Sigmoid colon (tissue), 4 donors: ENCODE data around the gene YEATS2.

Experiments
- EP300 ChIP-seq, 4 donors: sonication (generic); formaldehyde crosslinking; IDR thresholded peaks; one replicate each; pipeline ENCODE4 v1.6.1; 2017; ENCODE audit warnings: antibody characterized with exemption in 4 of 4
- POLR2A ChIP-seq, 2 donors: fragments of 450-650 bp; IDR thresholded peaks; one replicate each; pipeline ENCODE4 v1.6.1; 2016; ENCODE audit warnings: antibody characterized with exemption in 2 of 2, mild to moderate bottlenecking in 2 of 2, moderate library complexity in 2 of 2
- POLR2AphosphoS5 ChIP-seq, 4 donors: sonication (generic); formaldehyde crosslinking; IDR thresholded peaks; one replicate each; pipeline ENCODE4 v1.6.1; 2017; ENCODE audit warnings: antibody characterized with exemption in 4 of 4
- TF ChIP-seq, protein P1 (sequence below), 4 experiments: fragments of 450-650 bp in 3 of 4; fragments of 200-600 bp in 1 of 4; IDR thresholded peaks; one replicate each; pipeline ENCODE4 v1.5.1; 2016 to 2019; ENCODE audit warnings: antibody characterized with exemption in 4 of 4, mild to moderate bottlenecking in 3 of 4, moderate library complexity in 2 of 4

DNA sequence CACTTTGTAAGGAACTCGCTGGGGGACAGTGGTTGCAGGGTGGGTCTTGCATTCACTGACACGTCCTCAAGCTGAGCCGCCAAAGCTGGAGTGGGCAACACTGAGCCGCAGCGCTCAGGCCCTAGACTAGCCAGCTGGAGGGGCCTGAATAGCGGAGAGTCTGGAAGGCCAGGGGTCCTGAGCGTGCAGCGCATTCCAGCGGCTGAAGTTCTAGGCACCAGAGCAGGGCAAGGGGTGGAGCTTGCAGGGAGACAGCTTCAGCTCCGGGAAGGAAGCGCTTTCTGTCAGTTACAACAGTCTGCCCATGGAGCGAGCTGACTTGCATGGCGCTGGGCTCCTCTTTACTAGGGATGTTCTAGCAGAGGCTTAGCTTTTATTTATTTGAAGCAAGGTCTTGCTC is 125.0 kb downstream of the YEATS2 start:
- TF ChIP-seq, protein P1, sequence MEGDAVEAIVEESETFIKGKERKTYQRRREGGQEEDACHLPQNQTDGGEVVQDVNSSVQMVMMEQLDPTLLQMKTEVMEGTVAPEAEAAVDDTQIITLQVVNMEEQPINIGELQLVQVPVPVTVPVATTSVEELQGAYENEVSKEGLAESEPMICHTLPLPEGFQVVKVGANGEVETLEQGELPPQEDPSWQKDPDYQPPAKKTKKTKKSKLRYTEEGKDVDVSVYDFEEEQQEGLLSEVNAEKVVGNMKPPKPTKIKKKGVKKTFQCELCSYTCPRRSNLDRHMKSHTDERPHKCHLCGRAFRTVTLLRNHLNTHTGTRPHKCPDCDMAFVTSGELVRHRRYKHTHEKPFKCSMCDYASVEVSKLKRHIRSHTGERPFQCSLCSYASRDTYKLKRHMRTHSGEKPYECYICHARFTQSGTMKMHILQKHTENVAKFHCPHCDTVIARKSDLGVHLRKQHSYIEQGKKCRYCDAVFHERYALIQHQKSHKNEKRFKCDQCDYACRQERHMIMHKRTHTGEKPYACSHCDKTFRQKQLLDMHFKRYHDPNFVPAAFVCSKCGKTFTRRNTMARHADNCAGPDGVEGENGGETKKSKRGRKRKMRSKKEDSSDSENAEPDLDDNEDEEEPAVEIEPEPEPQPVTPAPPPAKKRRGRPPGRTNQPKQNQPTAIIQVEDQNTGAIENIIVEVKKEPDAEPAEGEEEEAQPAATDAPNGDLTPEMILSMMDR (IDR thresholded peaks at IDR 0.05), result no peak
- TF ChIP-seq POLR2AphosphoS5 (IDR thresholded peaks at IDR 0.05) (no peak), EP300 (IDR thresholded peaks at IDR 0.05) (no peak), POLR2A (IDR thresholded peaks at IDR 0.05) (no peak)
